OCI-LY1 (cell line): ENCODE results near the gene FA2H.
"Not testable (repeated sequence)": the region's sequence is repeated elsewhere in the genome, so short reads cannot be mapped to it uniquely, and the experiment has no call there.

Experiments used
- H2AFZ ChIP-seq: fragments of 200-600 bp; sonication (generic), shearing (Covaris generic); 2 replicates; pipeline ENCODE4 v1.6.0; 2014; ENCODE audit warnings: antibody characterized with exemption, mild to moderate bottlenecking, low read length
- H3F3A ChIP-seq: fragments of 200-600 bp; sonication (generic), shearing (Covaris generic); 2 replicates; pipeline ENCODE4 v1.6.0; 2014; ENCODE audit warnings: mild to moderate bottlenecking, antibody characterized with exemption, low read length, moderate library complexity; ENCODE audit not compliant: insufficient read depth
- H3K27ac ChIP-seq: fragments of 200-600 bp; sonication (generic); 2 replicates; pipeline ENCODE4 v1.5.1; 2014; ENCODE audit warnings: low read length, mixed run types, mild to moderate bottlenecking, low read depth; ENCODE audit not compliant: poor library complexity, severe bottlenecking
- H3K27me3 ChIP-seq: fragments of 200-600 bp; sonication (generic); 2 replicates; pipeline ENCODE4 v1.6.0; 2014; ENCODE audit warnings: antibody characterized with exemption, mild to moderate bottlenecking, low read length, moderate library complexity; ENCODE audit not compliant: insufficient read depth
- H3K36me3 ChIP-seq: fragments of 200-600 bp; sonication (generic); 2 replicates; pipeline ENCODE4 v1.6.1; 2014; ENCODE audit warnings: mild to moderate bottlenecking, antibody characterized with exemption, low read length, moderate library complexity, mixed read lengths; ENCODE audit not compliant: insufficient read depth
- H3K4me1 ChIP-seq: fragments of 200-600 bp; sonication (generic); 2 replicates; pipeline ENCODE4 v1.5.1; 2014; ENCODE audit warnings: mild to moderate bottlenecking, low read length, moderate library complexity; ENCODE audit not compliant: insufficient read depth, severe bottlenecking
- H3K4me2 ChIP-seq: fragments of 200-600 bp; sonication (generic), shearing (Covaris generic); 2 replicates; pipeline ENCODE4 v1.6.1; 2014; ENCODE audit warnings: low read length
- H3K4me3 ChIP-seq: fragments of 200-600 bp; sonication (generic); 2 replicates; pipeline ENCODE4 v1.5.1; 2014; ENCODE audit warnings: low read length, low read depth, mild to moderate bottlenecking, mixed read lengths; ENCODE audit not compliant: poor library complexity, severe bottlenecking
- H3K79me2 ChIP-seq: fragments of 200-600 bp; shearing (Covaris generic); 2 replicates; pipeline ENCODE4 v1.6.1; 2016; ENCODE audit warnings: mixed run types, low read length, mixed read lengths; ENCODE audit not compliant: insufficient read depth
- H3K9ac ChIP-seq: fragments of 200-600 bp; sonication (generic), shearing (Covaris generic); 2 replicates; pipeline ENCODE4 v1.6.1; 2014; ENCODE audit warnings: mild to moderate bottlenecking, low read length, mixed read lengths
- H3K9me2 ChIP-seq: fragments of 200-600 bp; sonication (generic), shearing (Covaris generic); 2 replicates; pipeline ENCODE4 v1.6.1; 2014; ENCODE audit warnings: low read depth, mild to moderate bottlenecking, low read length, mixed read lengths
- H3K9me3 ChIP-seq: fragments of 200-600 bp; shearing (Covaris generic); 2 replicates; pipeline ENCODE4 v1.6.1; 2014; ENCODE audit warnings: low read length, mixed read lengths
- H4K20me1 ChIP-seq: fragments of 200-600 bp; sonication (generic), shearing (Covaris generic); 2 replicates; pipeline ENCODE4 v1.6.0; 2016; ENCODE audit warnings: mild to moderate bottlenecking, low read length; ENCODE audit not compliant: insufficient read depth
- CTCF ChIP-seq: fragments of 200-600 bp; sonication (generic), shearing (Covaris generic); IDR thresholded peaks from 2 replicates; pipeline ENCODE4 v1.5.1; 2017; ENCODE audit warnings: mild to moderate bottlenecking, antibody characterized with exemption, low read length, moderate library complexity, mixed read lengths
- EZH2 ChIP-seq: fragments of 200-600 bp; sonication (generic), shearing (Covaris generic); IDR thresholded peaks from 2 replicates; pipeline ENCODE4 v1.8.0; 2017; ENCODE audit warnings: borderline replicate concordance, mixed run types, mild to moderate bottlenecking, antibody characterized with exemption, low read length, moderate library complexity, mixed read lengths

FA2H gene

GRCh38 chr16:74724820-74725549 lies 49.6 kb downstream of the FA2H start:
- Histone ChIP-seq H3K27ac (no peak overlapping the region), H3K4me1 (no peaks in the 10 kb centered on the region), H3K9me3 (no peaks in the 10 kb centered on the region), H3K9ac (no peak overlapping the region), H3K9me2 (no peaks in the 10 kb centered on the region), H3K36me3 (no peaks in the 10 kb centered on the region), H4K20me1 (no peaks in the 10 kb centered on the region), H3K4me2 (no peak overlapping the region), H2AFZ (no peak overlapping the region), H3K79me2 (no peaks in the 10 kb centered on the region), H3K27me3 (peaks cover 7% of the 10 kb centered on the region; the same call in 1 of the 2 replicates), H3F3A (no peaks in the 10 kb centered on the region), H3K4me3 (no peak overlapping the region)
- no peak for TF ChIP-seq EZH2
- no peak for TF ChIP-seq CTCF

- Histone ChIP-seq H3F3A (no peaks in the 10 kb centered on the region), H4K20me1 (no peaks in the 10 kb centered on the region), H3K4me2 (no peak overlapping the region)
Observed at GRCh38 chr16:74723256-74723655, 51.4 kb downstream of the FA2H start.

GRCh38 chr16:74722156-74722555 lies 52.5 kb downstream of the FA2H start:
- H4K20me1 ChIP-seq, H2AFZ ChIP-seq, H3K9ac ChIP-seq, H3K9me3 ChIP-seq, H3K4me3 ChIP-seq, H3K4me1 ChIP-seq, H3K79me2 ChIP-seq, H3K27ac ChIP-seq, H3K9me2 ChIP-seq, H3F3A ChIP-seq, H3K27me3 ChIP-seq, H3K36me3 ChIP-seq, H3K4me2 ChIP-seq: not testable (repeated sequence)

More at GRCh38 chr16:74723256-74723655, 51.4 kb downstream of the FA2H start:
- H3K9me3 ChIP-seq = no peaks in the 10 kb centered on the region
- H3K79me2 ChIP-seq = no peaks in the 10 kb centered on the region
- TF ChIP-seq CTCF (no peak), EZH2 (no peak)
- H3K36me3 ChIP-seq = no peaks in the 10 kb centered on the region
- peaks cover 7% of the 10 kb centered on the region; the same call in 1 of the 2 replicates for H3K27me3 ChIP-seq
- H3K9me2 ChIP-seq = no peaks in the 10 kb centered on the region
- no peak overlapping the region for H2AFZ ChIP-seq
- no peak overlapping the region for H3K4me3 ChIP-seq
- no peak overlapping the region for H3K27ac ChIP-seq
- H3K4me1 ChIP-seq = no peaks in the 10 kb centered on the region
- no peak overlapping the region for H3K9ac ChIP-seq

- H3F3A ChIP-seq = no peaks in the 10 kb centered on the region
- no peak overlapping the region for H3K27ac ChIP-seq
- no peaks in the 10 kb centered on the region for H3K36me3 ChIP-seq
- no peak overlapping the region for H3K4me3 ChIP-seq
- TF ChIP-seq EZH2 = no peak
- TF ChIP-seq CTCF = no peak
- H3K27me3 ChIP-seq = peaks cover 7% of the 10 kb centered on the region; the same call in 1 of the 2 replicates
- H3K4me2 ChIP-seq = no peak overlapping the region
- no peaks in the 10 kb centered on the region for H4K20me1 ChIP-seq
- H2AFZ ChIP-seq = no peak overlapping the region
- no peak overlapping the region for H3K9ac ChIP-seq
- no peaks in the 10 kb centered on the region for H3K4me1 ChIP-seq
- H3K9me2 ChIP-seq = no peaks in the 10 kb centered on the region
- H3K9me3 ChIP-seq = no peaks in the 10 kb centered on the region
- no peaks in the 10 kb centered on the region for H3K79me2 ChIP-seq
Observed at GRCh38 chr16:74721716-74722115, 52.9 kb downstream of the FA2H start.
